Small intestine (tissue), 7 donors: Measurements from ENCODE around the gene GXYLT2. TPM values are rescaled to one million over a fixed set of nuclear protein-coding genes. Genes with fewer than 3 reads are reported as not detected.

ENCODE experiments used
- DNase-seq, 2 donors: peaks; one replicate each; pipeline versions ENCODE4 v3.0.0 to v3.0.0-alpha.2; 2013
- FAIRE-seq: peaks from 2 replicates; lab custom pipeline; 2012; peaks lifted over from hg19 to GRCh38; lab: Jason Lieb, UNC
- H3K27ac ChIP-seq, 3 donors: one replicate each; pipeline ENCODE4 v1.5.1; 2013; ENCODE audit warnings: low read length in 2 of 3, mild to moderate bottlenecking in 2 of 3, control low read depth in 1 of 3, inconsistent platforms in 1 of 3, low read depth in 1 of 3, moderate library complexity in 1 of 3
- H3K27me3 ChIP-seq, 3 donors: one replicate each; pipeline ENCODE4 v1.6.1; 2013; ENCODE audit warnings: low read length in 3 of 3, inconsistent platforms in 1 of 3; ENCODE audit not compliant: control insufficient read depth in 3 of 3, insufficient read depth in 3 of 3
- H3K36me3 ChIP-seq, 3 donors: one replicate each; pipeline ENCODE4 v1.6.1; 2013; ENCODE audit warnings: low read length in 3 of 3, inconsistent platforms in 1 of 3, low read depth in 1 of 3, mild to moderate bottlenecking in 1 of 3, moderate library complexity in 1 of 3; ENCODE audit not compliant: control insufficient read depth in 3 of 3, insufficient read depth in 2 of 3
- H3K4me1 ChIP-seq, 3 donors: one replicate each; pipeline ENCODE4 v1.6.1; 2013; ENCODE audit warnings: low read length in 2 of 3, inconsistent platforms in 1 of 3, low read depth in 1 of 3, mild to moderate bottlenecking in 1 of 3, moderate library complexity in 1 of 3; ENCODE audit not compliant: control insufficient read depth in 3 of 3, insufficient read depth in 2 of 3
- H3K4me3 ChIP-seq, 3 donors: one replicate each; pipeline ENCODE4 v1.5.1; 2013; ENCODE audit warnings: low read length in 3 of 3, control low read depth in 1 of 3, inconsistent platforms in 1 of 3, low read depth in 1 of 3, mild to moderate bottlenecking in 1 of 3, moderate library complexity in 1 of 3
- H3K9me3 ChIP-seq, 2 donors: one replicate each; pipeline ENCODE4 v1.6.1; 2013; ENCODE audit warnings: low read depth in 1 of 2, low read length in 1 of 2; ENCODE audit not compliant: control insufficient read depth in 2 of 2, insufficient read depth in 1 of 2
- WGBS, 3 donors: extraction: QIAGEN DNeasy Blood & Tissue Kit; methylation state at CpG; one replicate each; pipeline ENCODE4 v1.1.7; 2013; 5-methylcytosine and 5-hydroxymethylcytosine counted together
- polyA plus RNA-seq, 4 donors: library from polyadenylated mRNA; stranded (reverse) in 3 of 4; unstranded in 1 of 4; fragments of 200-250 nt in 3 of 4; fragments of 120-200 nt in 1 of 4; gene quantifications; one replicate each; pipeline versions ENCODE4 v1.2.1 to v1.2.3, GENCODE V29; 2013
- donor health status: healthy with polysubstance abuse.
- donor health status: control.
- donor health status: control.
- donor health status: Bipolar disorder and iron deficiency.
- donor health status: healthy.

The GXYLT2 gene
- polyA plus RNA-seq, 4 donors, result 0.48 to 3.2 (median 0.54) TPM; not detected in 1

- no peak for DNase-seq
- Histone ChIP-seq H3K36me3 (no peaks in the 10 kb centered on the region), H3K9me3 (no peaks in the 10 kb centered on the region), H3K27me3 (no peaks in the 10 kb centered on the region), H3K4me1 (peaks cover 0 to 4% (median 0%) of the 10 kb centered on the region in 3 donors), H3K4me3 (no peak overlapping the region), H3K27ac (no peak overlapping the region)
- FAIRE-seq, result no peak
- WGBS, 3 donors, result 44 to 62% (median 56%) methylated on average over 6 of the region's 6 CpGs
These were observed 11.5 kb downstream of the GXYLT2 start for GRCh38 chr3:72899349-72899765.

GRCh38 chr3:72900048-72900447, 12.2 kb downstream of the GXYLT2 start:
- DNase-seq, result no peak
- peaks cover 0 to 4% (median 0%) of the 10 kb centered on the region in 3 donors for H3K4me1 ChIP-seq
- FAIRE-seq, result no peak
- H3K4me3 ChIP-seq, result no peak overlapping the region
- no peaks in the 10 kb centered on the region for H3K27me3 ChIP-seq
- H3K9me3 ChIP-seq, result no peaks in the 10 kb centered on the region
- 84 to 88% (median 84%) methylated on average over 7 of the region's 7 CpGs for WGBS, 3 donors
- H3K36me3 ChIP-seq, result no peaks in the 10 kb centered on the region
- no peak overlapping the region for H3K27ac ChIP-seq

GRCh38 chr3:72901840-72902239, 14.0 kb downstream of the GXYLT2 start:
- 92 to 99% (median 95%) methylated on average over 2 of the region's 2 CpGs for WGBS, 3 donors
- no peak overlapping the region for H3K27ac ChIP-seq
- FAIRE-seq, result no peak
- peaks cover 0 to 4% (median 0%) of the 10 kb centered on the region in 3 donors for H3K4me1 ChIP-seq
- H3K9me3 ChIP-seq, result no peaks in the 10 kb centered on the region
- H3K27me3 ChIP-seq, result no peaks in the 10 kb centered on the region
- H3K36me3 ChIP-seq, result no peaks in the 10 kb centered on the region
- no peak overlapping the region for H3K4me3 ChIP-seq
- no peak for DNase-seq

GRCh38 chr3:72903004-72903403, 15.2 kb downstream of the GXYLT2 start:
- WGBS, 3 donors, result 88 to 94% (median 88%) methylated on average over 3 of the region's 3 CpGs
- Histone ChIP-seq H3K27ac (no peak overlapping the region), H3K9me3 (no peaks in the 10 kb centered on the region), H3K4me3 (no peak overlapping the region), H3K36me3 (no peaks in the 10 kb centered on the region), H3K4me1 (no peaks in the 10 kb centered on the region), H3K27me3 (no peaks in the 10 kb centered on the region)
- FAIRE-seq (no peak), DNase-seq (no peak)

- no peaks in the 10 kb centered on the region for H3K36me3 ChIP-seq
- no peak overlapping the region for H3K27ac ChIP-seq
- H3K4me1 ChIP-seq, result no peaks in the 10 kb centered on the region
- H3K9me3 ChIP-seq, result no peaks in the 10 kb centered on the region
- 59 to 78% (median 69%) methylated on average over 2 of the region's 2 CpGs for WGBS, 3 donors
- FAIRE-seq (no peak), DNase-seq (no peak)
- no peak overlapping the region for H3K4me3 ChIP-seq
- H3K27me3 ChIP-seq, result no peaks in the 10 kb centered on the region
These were observed 16.3 kb downstream of the GXYLT2 start for GRCh38 chr3:72904163-72904562.

GRCh38 chr3:72906154-72906553, 18.3 kb downstream of the GXYLT2 start:
- no peak overlapping the region for H3K4me3 ChIP-seq
- no peak for FAIRE-seq
- no peaks in the 10 kb centered on the region for H3K4me1 ChIP-seq
- no peak for DNase-seq
- no peaks in the 10 kb centered on the region for H3K36me3 ChIP-seq
- 82 to 92% (median 89%) methylated on average over 6 of the region's 6 CpGs for WGBS, 3 donors
- no peaks in the 10 kb centered on the region for H3K9me3 ChIP-seq
- H3K27ac ChIP-seq, result no peak overlapping the region
- no peaks in the 10 kb centered on the region for H3K27me3 ChIP-seq

- H3K4me3 ChIP-seq, result no peak overlapping the region
These were observed 19.4 kb downstream of the GXYLT2 start for GRCh38 chr3:72907131-72907711.

GRCh38 chr3:72907731-72908620, 20.1 kb downstream of the GXYLT2 start:
- Histone ChIP-seq H3K9me3 (no peaks in the 10 kb centered on the region), H3K4me1 (no peaks in the 10 kb centered on the region), H3K36me3 (no peaks in the 10 kb centered on the region), H3K27ac (no peak overlapping the region), H3K27me3 (no peaks in the 10 kb centered on the region), H3K4me3 (no peak overlapping the region)
- WGBS, 3 donors, result 75 to 83% (median 81%) methylated on average over 14 of the region's 14 CpGs
- DNase-seq, result no peak
- no peak for FAIRE-seq

More at GRCh38 chr3:72907131-72907711, 19.4 kb downstream of the GXYLT2 start:
- Histone ChIP-seq H3K9me3 (no peaks in the 10 kb centered on the region), H3K36me3 (no peaks in the 10 kb centered on the region), H3K27me3 (no peaks in the 10 kb centered on the region), H3K27ac (no peak overlapping the region), H3K4me1 (no peaks in the 10 kb centered on the region)
- no peak for FAIRE-seq
- WGBS, 3 donors, result 54 to 61% (median 58%) methylated on average over 4 of the region's 4 CpGs
- DNase-seq, result no peak
